ENCODE results near the gene FMNL3.

FMNL3 gene

GRCh38 chr12:49684310-49684854, 22.8 kb downstream of the FMNL3 start:
- Histone ChIP-seq H3K36me3 (replicated peaks; ENCODE audit: insufficient read depth, low read length) (no peaks in the 10 kb centered on the region), H3K4me2 (ENCODE audit: low read depth, low read length) (no peak overlapping the region), H2AFZ (ENCODE audit: low read length) (no peak overlapping the region), H3K79me2 (ENCODE audit: low read length) (0 out of 2 replicates have a peak, but pooled peaks cover 4% of the 10 kb centered on the region), H3K27me3 (replicated peaks; ENCODE audit: insufficient read depth, low read length) (no peaks in the 10 kb centered on the region), H3K9me2 (replicated peaks; ENCODE audit: insufficient read depth, low read length) (no peaks in the 10 kb centered on the region), H3K9ac (ENCODE audit: low read length) (no peak overlapping the region), H3K9me3 (replicated peaks; ENCODE audit: insufficient read depth, low read length) (no peaks in the 10 kb centered on the region), H3F3A (ENCODE audit: insufficient read depth, low read length) (peaks cover 4% of the 10 kb centered on the region; the same call in 1 of the 2 replicates), H3K4me3 (ENCODE audit: low read length) (no peak overlapping the region), H4K20me1 (ENCODE audit: insufficient read depth, low read length) (no peaks in the 10 kb centered on the region), H3K27ac (ENCODE audit: low read length) (no peak overlapping the region), H3K4me1 (ENCODE audit: low read length) (peaks cover 10% of the 10 kb centered on the region)
- no peak for DNase-seq
- TF ChIP-seq CTCF (IDR thresholded peaks at IDR 0.05; ENCODE audit: low read length) (no peak), EZH2 (optimal IDR thresholded peaks at IDR 0.05; ENCODE audit: low read depth, low read length) (no peak), EZH2phosphoT487 (IDR thresholded peaks at IDR 0.05; ENCODE audit: low read length) (no peak)

- H3K4me1 ChIP-seq (ENCODE audit: low read length), result peaks cover 3% of the 10 kb centered on the region; the same call in 1 of the 2 replicates
Measured at GRCh38 chr12:49683599-49684309, 23.5 kb downstream of the FMNL3 start.

GRCh38 chr12:49680075-49680474, 27.1 kb downstream of the FMNL3 start:
- 0 out of 2 replicates have a peak, but pooled peaks cover 4% of the 10 kb centered on the region for H3K79me2 ChIP-seq (ENCODE audit: low read length)
- no peak overlapping the region for H3K4me3 ChIP-seq (ENCODE audit: low read length)

More at GRCh38 chr12:49683599-49684309, 23.5 kb downstream of the FMNL3 start:
- Histone ChIP-seq H3K27ac (ENCODE audit: low read length) (no peak overlapping the region), H4K20me1 (ENCODE audit: insufficient read depth, low read length) (no peaks in the 10 kb centered on the region), H3K27me3 (replicated peaks; ENCODE audit: insufficient read depth, low read length) (no peaks in the 10 kb centered on the region), H3K9me3 (replicated peaks; ENCODE audit: insufficient read depth, low read length) (no peaks in the 10 kb centered on the region), H3K79me2 (ENCODE audit: low read length) (0 out of 2 replicates have a peak, but pooled peaks cover 4% of the 10 kb centered on the region), H3K9me2 (replicated peaks; ENCODE audit: insufficient read depth, low read length) (no peaks in the 10 kb centered on the region), H3K9ac (ENCODE audit: low read length) (no peak overlapping the region), H2AFZ (ENCODE audit: low read length) (no peak overlapping the region), H3K4me2 (ENCODE audit: low read depth, low read length) (no peak overlapping the region), H3K4me3 (ENCODE audit: low read length) (no peak overlapping the region), H3K36me3 (replicated peaks; ENCODE audit: insufficient read depth, low read length) (no peaks in the 10 kb centered on the region), H3F3A (ENCODE audit: insufficient read depth, low read length) (no peaks in the 10 kb centered on the region)
- no peak for TF ChIP-seq CTCF (IDR thresholded peaks at IDR 0.05; ENCODE audit: low read length)
- no peak for TF ChIP-seq EZH2phosphoT487 (IDR thresholded peaks at IDR 0.05; ENCODE audit: low read length)
- no peak for TF ChIP-seq EZH2 (optimal IDR thresholded peaks at IDR 0.05; ENCODE audit: low read depth, low read length)
- no peak for DNase-seq

More at GRCh38 chr12:49680075-49680474, 27.1 kb downstream of the FMNL3 start:
- TF ChIP-seq EZH2 (optimal IDR thresholded peaks at IDR 0.05; ENCODE audit: low read depth, low read length) (no peak), EZH2phosphoT487 (IDR thresholded peaks at IDR 0.05; ENCODE audit: low read length) (no peak), CTCF (IDR thresholded peaks at IDR 0.05; ENCODE audit: low read length) (no peak)
- no peaks in the 10 kb centered on the region for H3K9me2 ChIP-seq (replicated peaks; ENCODE audit: insufficient read depth, low read length)
- H3K4me1 ChIP-seq (ENCODE audit: low read length), result no peaks in the 10 kb centered on the region
- no peak overlapping the region for H2AFZ ChIP-seq (ENCODE audit: low read length)
- H3K27me3 ChIP-seq (replicated peaks; ENCODE audit: insufficient read depth, low read length), result no peaks in the 10 kb centered on the region
- no peaks in the 10 kb centered on the region for H3K36me3 ChIP-seq (replicated peaks; ENCODE audit: insufficient read depth, low read length)
- H3K4me2 ChIP-seq (ENCODE audit: low read depth, low read length), result no peak overlapping the region
- no peaks in the 10 kb centered on the region for H4K20me1 ChIP-seq (ENCODE audit: insufficient read depth, low read length)
- no peak overlapping the region for H3K9ac ChIP-seq (ENCODE audit: low read length)
- DNase-seq, result no peak
- H3K27ac ChIP-seq (ENCODE audit: low read length), result no peak overlapping the region
- no peaks in the 10 kb centered on the region for H3K9me3 ChIP-seq (replicated peaks; ENCODE audit: insufficient read depth, low read length)
- H3F3A ChIP-seq (ENCODE audit: insufficient read depth, low read length), result no peaks in the 10 kb centered on the region

Data from MM.1S (cell line).